DOHH2 (cell line): ENCODE measurements around the gene MTOR.

ENCODE experiments used
- H3F3A ChIP-seq: fragments of 200-600 bp; sonication (generic), shearing (Covaris generic); 2 replicates; pipeline ENCODE4 v1.6.0; 2016; ENCODE audit warnings: antibody characterized with exemption, mild to moderate bottlenecking; ENCODE audit not compliant: control insufficient read depth, insufficient read depth
- H3K27ac ChIP-seq: fragments of 200-600 bp; sonication (generic); 2 replicates; pipeline ENCODE4 v1.5.1; 2014; ENCODE audit warnings: low read depth, mild to moderate bottlenecking, low read length, moderate library complexity
- H3K27me3 ChIP-seq: fragments of 200-600 bp; sonication (generic); 2 replicates; pipeline ENCODE4 v1.6.1; 2014; ENCODE audit warnings: mild to moderate bottlenecking, low read length, mixed read lengths; ENCODE audit not compliant: control insufficient read depth
- H3K36me3 ChIP-seq: fragments of 200-600 bp; sonication (generic); 2 replicates; pipeline ENCODE4 v1.6.1; 2014; ENCODE audit warnings: mild to moderate bottlenecking, low read length, moderate library complexity, mixed read lengths; ENCODE audit not compliant: control insufficient read depth
- H3K4me1 ChIP-seq: fragments of 200-600 bp; sonication (generic); 2 replicates; pipeline ENCODE4 v1.6.1; 2014; ENCODE audit warnings: mild to moderate bottlenecking, low read length, mixed read lengths; ENCODE audit not compliant: control insufficient read depth
- H3K4me2 ChIP-seq: fragments of 200-600 bp; sonication (generic); 2 replicates; pipeline ENCODE4 v1.6.0; 2014; ENCODE audit warnings: mild to moderate bottlenecking, low read length, moderate library complexity
- H3K4me3 ChIP-seq: fragments of 200-600 bp; sonication (generic); 2 replicates; pipeline ENCODE4 v1.5.1; 2014; ENCODE audit warnings: mild to moderate bottlenecking, low read length, mixed read lengths
- H3K79me2 ChIP-seq: fragments of 200-600 bp; sonication (generic); 2 replicates; pipeline ENCODE4 v1.6.1; 2014; ENCODE audit warnings: mild to moderate bottlenecking, low read length, mixed read lengths; ENCODE audit not compliant: control insufficient read depth
- H3K9me2 ChIP-seq: fragments of 200-600 bp; sonication (generic); replicated peaks from 2 replicates; pipeline ENCODE4 v1.6.1; 2014; ENCODE audit warnings: mild to moderate bottlenecking, low read length, mixed read lengths; ENCODE audit not compliant: control insufficient read depth
- H3K9me3 ChIP-seq: fragments of 200-600 bp; sonication (generic); 2 replicates; pipeline ENCODE4 v1.6.1; 2014; ENCODE audit warnings: antibody characterized with exemption, low read length, mixed read lengths; ENCODE audit not compliant: control insufficient read depth, insufficient read depth
- H4K20me1 ChIP-seq: fragments of 200-600 bp; sonication (generic); 2 replicates; pipeline ENCODE4 v1.6.0; 2014; ENCODE audit warnings: low read depth, mild to moderate bottlenecking, antibody characterized with exemption, low read length, moderate library complexity; ENCODE audit not compliant: control insufficient read depth, insufficient read depth
- EZH2phosphoT487 ChIP-seq: fragments of 200-600 bp; sonication (generic); IDR thresholded peaks from 2 replicates; pipeline ENCODE4 v1.6.1; 2017; ENCODE audit warnings: borderline replicate concordance, mild to moderate bottlenecking, antibody characterized with exemption, low read length, moderate library complexity, mixed read lengths
- TF ChIP-seq, protein P1 (sequence below): fragments of 200-600 bp; sonication (generic); IDR thresholded peaks from one replicate; pipeline ENCODE4 v1.5.1; 2014; ENCODE audit warnings: antibody characterized with exemption, mild to moderate bottlenecking, low read depth, low read length; ENCODE audit not compliant: poor library complexity, severe bottlenecking

Gene MTOR

DNA sequence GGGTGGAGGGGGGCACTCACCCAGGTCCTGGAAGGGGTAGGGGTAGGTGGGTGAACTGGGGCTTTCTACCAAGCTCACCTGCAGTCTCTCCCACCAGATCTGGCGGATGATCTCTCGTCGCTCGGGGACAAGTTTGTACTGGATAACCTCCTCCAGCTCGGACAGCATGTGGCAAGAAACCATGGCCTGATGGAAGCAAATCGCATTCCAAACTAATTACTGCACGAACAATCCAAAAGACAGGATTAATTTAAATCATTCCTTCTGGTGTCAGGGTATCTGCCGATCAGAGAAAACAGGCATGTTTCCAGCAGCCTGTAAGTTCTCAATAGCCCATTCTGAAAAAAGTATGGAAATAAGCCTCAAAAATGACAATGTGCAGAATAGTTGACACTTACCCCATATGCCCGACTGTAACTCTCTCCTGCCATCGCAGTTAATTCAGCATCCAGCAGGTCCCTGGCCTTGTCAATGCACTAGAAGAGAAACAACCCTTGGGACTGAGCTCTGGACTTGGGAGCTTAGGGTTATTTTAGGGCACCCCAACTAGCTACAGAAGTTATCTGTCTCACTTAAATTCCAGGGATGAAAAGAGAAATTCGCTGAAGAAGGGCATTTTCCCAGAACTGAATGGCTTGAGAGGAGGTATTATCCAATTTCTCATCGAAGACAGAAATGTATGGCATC lies 117.6 kb downstream of the MTOR start:
- Histone ChIP-seq H3K27me3 (no peaks in the 10 kb centered on the region), H3K27ac (no peak overlapping the region), H3K4me2 (no peak overlapping the region), H3K9me2 (no peaks in the 10 kb centered on the region), H3K79me2 (no peaks in the 10 kb centered on the region), H3K9me3 (no peaks in the 10 kb centered on the region), H4K20me1 (no peaks in the 10 kb centered on the region), H3K4me1 (no peaks in the 10 kb centered on the region), H3K36me3 (peaks cover 67% of the 10 kb centered on the region), H3F3A (no peaks in the 10 kb centered on the region), H3K4me3 (no peak overlapping the region)
- TF ChIP-seq, protein P1, sequence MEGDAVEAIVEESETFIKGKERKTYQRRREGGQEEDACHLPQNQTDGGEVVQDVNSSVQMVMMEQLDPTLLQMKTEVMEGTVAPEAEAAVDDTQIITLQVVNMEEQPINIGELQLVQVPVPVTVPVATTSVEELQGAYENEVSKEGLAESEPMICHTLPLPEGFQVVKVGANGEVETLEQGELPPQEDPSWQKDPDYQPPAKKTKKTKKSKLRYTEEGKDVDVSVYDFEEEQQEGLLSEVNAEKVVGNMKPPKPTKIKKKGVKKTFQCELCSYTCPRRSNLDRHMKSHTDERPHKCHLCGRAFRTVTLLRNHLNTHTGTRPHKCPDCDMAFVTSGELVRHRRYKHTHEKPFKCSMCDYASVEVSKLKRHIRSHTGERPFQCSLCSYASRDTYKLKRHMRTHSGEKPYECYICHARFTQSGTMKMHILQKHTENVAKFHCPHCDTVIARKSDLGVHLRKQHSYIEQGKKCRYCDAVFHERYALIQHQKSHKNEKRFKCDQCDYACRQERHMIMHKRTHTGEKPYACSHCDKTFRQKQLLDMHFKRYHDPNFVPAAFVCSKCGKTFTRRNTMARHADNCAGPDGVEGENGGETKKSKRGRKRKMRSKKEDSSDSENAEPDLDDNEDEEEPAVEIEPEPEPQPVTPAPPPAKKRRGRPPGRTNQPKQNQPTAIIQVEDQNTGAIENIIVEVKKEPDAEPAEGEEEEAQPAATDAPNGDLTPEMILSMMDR: no peak
- TF ChIP-seq EZH2phosphoT487: no peak

GRCh38 chr1:11143907-11144306 lies 118.4 kb downstream of the MTOR start:
- no peaks in the 10 kb centered on the region for H3K9me2 ChIP-seq
- H3K4me2 ChIP-seq: no peak overlapping the region
- H3K79me2 ChIP-seq: no peaks in the 10 kb centered on the region
- H4K20me1 ChIP-seq: no peaks in the 10 kb centered on the region
- H3K27ac ChIP-seq: no peak overlapping the region
- no peaks in the 10 kb centered on the region for H3K9me3 ChIP-seq
- H3K36me3 ChIP-seq: peaks cover 65% of the 10 kb centered on the region
- no peak overlapping the region for H3K4me3 ChIP-seq
- H3K4me1 ChIP-seq: no peaks in the 10 kb centered on the region
- TF ChIP-seq EZH2phosphoT487: no peak
- TF ChIP-seq, protein P1: no peak
- no peaks in the 10 kb centered on the region for H3F3A ChIP-seq
- H3K27me3 ChIP-seq: no peaks in the 10 kb centered on the region

- TF ChIP-seq EZH2phosphoT487: no peak
- TF ChIP-seq, protein P1: no peak
- Histone ChIP-seq H3K4me3 (no peak overlapping the region), H3K9me2 (no peaks in the 10 kb centered on the region), H3K36me3 (peaks cover 69% of the 10 kb centered on the region), H3K4me1 (no peaks in the 10 kb centered on the region), H3K27me3 (no peaks in the 10 kb centered on the region), H3K79me2 (no peaks in the 10 kb centered on the region), H4K20me1 (no peaks in the 10 kb centered on the region), H3K27ac (no peak overlapping the region), H3F3A (no peaks in the 10 kb centered on the region), H3K9me3 (no peaks in the 10 kb centered on the region), H3K4me2 (no peak overlapping the region)
Measured at GRCh38 chr1:11143401-11143800, 119.0 kb downstream of the MTOR start.
